ENCODE results near the gene FRYL.

The FRYL gene

DNA sequence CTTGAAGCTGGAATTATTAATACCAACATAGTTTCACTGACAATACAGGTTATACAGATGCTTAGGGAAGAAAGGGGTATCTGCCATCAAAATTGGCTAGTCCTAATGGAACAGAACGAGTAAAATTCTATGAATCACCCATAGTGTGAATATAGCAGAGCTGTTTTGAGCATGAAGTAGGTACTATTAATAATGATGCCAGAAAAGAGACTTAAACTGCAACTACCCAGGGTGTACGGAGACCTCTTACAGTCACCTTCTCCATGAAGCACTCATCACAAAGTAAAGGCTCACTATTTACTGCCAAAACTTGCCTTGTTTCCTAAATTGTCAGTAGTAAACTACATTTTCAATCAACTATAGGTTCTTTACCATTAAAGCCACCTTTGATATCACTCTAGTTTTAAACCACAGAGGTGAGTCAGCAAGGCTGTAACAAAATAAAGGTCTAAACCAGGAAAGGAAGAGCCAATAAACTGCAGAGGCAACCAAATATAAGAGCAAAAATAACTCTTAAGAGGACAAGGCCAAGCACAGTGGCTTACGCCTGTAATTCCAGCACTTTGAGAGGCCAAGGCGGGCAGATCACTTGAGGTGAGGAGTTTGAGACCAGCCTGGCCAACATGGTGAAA is 114.4 kb downstream of the FRYL start:
- Histone ChIP-seq H3K79me2 (ENCODE audit: insufficient read depth, low read length) (peaks cover 55% of the 10 kb centered on the region), H3K4me2 (ENCODE audit: low read depth, low read length, poor library complexity, severe bottlenecking) (no peak overlapping the region), H2AFZ (ENCODE audit: low read depth, low read length, severe bottlenecking) (no peak overlapping the region), H3K4me3 (ENCODE audit: insufficient read depth, low read length, poor library complexity, severe bottlenecking) (no peak overlapping the region), H3K9me2 (replicated peaks; ENCODE audit: insufficient read depth, low read length) (no peaks in the 10 kb centered on the region), H3K36me3 (ENCODE audit: low read length) (0 out of 2 replicates have a peak, but pooled peaks cover 3% of the 10 kb centered on the region), H3K9ac (ENCODE audit: low read length) (no peak overlapping the region), H3K27ac (ENCODE audit: low read depth, low read length) (no peak overlapping the region), H3K27me3 (ENCODE audit: low read length) (no peaks in the 10 kb centered on the region), H3K9me3 (ENCODE audit: insufficient read depth, low read length) (no peaks in the 10 kb centered on the region), H3F3A (ENCODE audit: insufficient read depth) (no peaks in the 10 kb centered on the region; the same call in 1 of the 2 replicates), H4K20me1 (ENCODE audit: low read depth, low read length) (no peaks in the 10 kb centered on the region; the same call in none of the 2 replicates)
- TF ChIP-seq, protein P1, sequence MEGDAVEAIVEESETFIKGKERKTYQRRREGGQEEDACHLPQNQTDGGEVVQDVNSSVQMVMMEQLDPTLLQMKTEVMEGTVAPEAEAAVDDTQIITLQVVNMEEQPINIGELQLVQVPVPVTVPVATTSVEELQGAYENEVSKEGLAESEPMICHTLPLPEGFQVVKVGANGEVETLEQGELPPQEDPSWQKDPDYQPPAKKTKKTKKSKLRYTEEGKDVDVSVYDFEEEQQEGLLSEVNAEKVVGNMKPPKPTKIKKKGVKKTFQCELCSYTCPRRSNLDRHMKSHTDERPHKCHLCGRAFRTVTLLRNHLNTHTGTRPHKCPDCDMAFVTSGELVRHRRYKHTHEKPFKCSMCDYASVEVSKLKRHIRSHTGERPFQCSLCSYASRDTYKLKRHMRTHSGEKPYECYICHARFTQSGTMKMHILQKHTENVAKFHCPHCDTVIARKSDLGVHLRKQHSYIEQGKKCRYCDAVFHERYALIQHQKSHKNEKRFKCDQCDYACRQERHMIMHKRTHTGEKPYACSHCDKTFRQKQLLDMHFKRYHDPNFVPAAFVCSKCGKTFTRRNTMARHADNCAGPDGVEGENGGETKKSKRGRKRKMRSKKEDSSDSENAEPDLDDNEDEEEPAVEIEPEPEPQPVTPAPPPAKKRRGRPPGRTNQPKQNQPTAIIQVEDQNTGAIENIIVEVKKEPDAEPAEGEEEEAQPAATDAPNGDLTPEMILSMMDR (IDR thresholded peaks at IDR 0.05; ENCODE audit: insufficient read depth, low read length, poor library complexity, severe bottlenecking) = no peak
- TF ChIP-seq EZH2phosphoT487 (conservative IDR thresholded peaks at IDR 0.05; ENCODE audit: low read length) = no peak

DNA sequence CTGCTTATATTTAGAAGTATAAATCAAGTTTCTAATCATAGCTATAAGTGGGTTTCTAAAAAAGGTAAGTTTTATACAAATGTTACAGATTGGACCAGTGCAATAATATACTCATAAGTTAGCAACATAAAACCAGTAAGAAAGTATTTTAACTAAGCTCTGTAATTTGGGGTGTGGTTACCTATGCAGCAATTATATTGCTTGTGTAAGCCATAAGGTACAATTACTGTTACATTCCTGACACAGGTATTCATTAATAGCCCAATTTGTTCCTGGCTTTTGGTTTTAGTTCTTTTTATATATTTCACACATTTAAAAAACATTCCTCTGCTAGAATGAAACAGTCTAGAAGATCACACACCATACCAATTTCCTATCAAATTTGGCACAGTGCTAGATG is 115.1 kb downstream of the FRYL start:
- no peak overlapping the region for H3K4me3 ChIP-seq (ENCODE audit: insufficient read depth, low read length, poor library complexity, severe bottlenecking)
- TF ChIP-seq, protein P1 (IDR thresholded peaks at IDR 0.05; ENCODE audit: insufficient read depth, low read length, poor library complexity, severe bottlenecking) = no peak
- TF ChIP-seq EZH2phosphoT487 (conservative IDR thresholded peaks at IDR 0.05; ENCODE audit: low read length) = no peak
- H3K4me2 ChIP-seq (ENCODE audit: low read depth, low read length, poor library complexity, severe bottlenecking) = no peak overlapping the region
- no peaks in the 10 kb centered on the region; the same call in 1 of the 2 replicates for H3F3A ChIP-seq (ENCODE audit: insufficient read depth)
- no peaks in the 10 kb centered on the region for H3K9me2 ChIP-seq (replicated peaks; ENCODE audit: insufficient read depth, low read length)
- H3K9ac ChIP-seq (ENCODE audit: low read length) = no peak overlapping the region
- H3K36me3 ChIP-seq (ENCODE audit: low read length) = 0 out of 2 replicates have a peak, but pooled peaks cover 3% of the 10 kb centered on the region
- H3K9me3 ChIP-seq (ENCODE audit: insufficient read depth, low read length) = no peaks in the 10 kb centered on the region
- no peaks in the 10 kb centered on the region for H3K27me3 ChIP-seq (ENCODE audit: low read length)
- H3K27ac ChIP-seq (ENCODE audit: low read depth, low read length) = no peak overlapping the region
- H2AFZ ChIP-seq (ENCODE audit: low read depth, low read length, severe bottlenecking) = no peak overlapping the region
- H3K79me2 ChIP-seq (ENCODE audit: insufficient read depth, low read length) = peaks cover 53% of the 10 kb centered on the region
- no peaks in the 10 kb centered on the region; the same call in none of the 2 replicates for H4K20me1 ChIP-seq (ENCODE audit: low read depth, low read length)

DNA sequence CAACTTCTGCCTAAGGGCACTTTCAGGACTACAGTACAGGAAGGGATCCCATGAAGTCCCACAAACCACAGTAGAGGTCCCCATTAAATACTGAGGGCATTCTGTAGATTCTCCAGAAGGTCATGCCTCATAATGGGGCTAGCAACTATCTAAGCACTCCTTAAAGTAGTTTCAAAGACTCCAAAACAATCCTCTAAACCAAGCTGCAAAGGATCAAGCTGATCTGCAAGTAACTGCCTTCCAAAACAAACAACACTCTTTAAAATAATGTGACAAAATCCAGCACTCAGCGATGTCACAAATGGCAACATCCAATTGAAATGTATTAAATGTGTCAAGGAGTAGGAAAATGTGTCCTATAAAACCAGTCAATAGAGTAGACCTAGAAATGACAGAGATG is 118.7 kb downstream of the FRYL start:
- no peak overlapping the region for H3K4me3 ChIP-seq (ENCODE audit: insufficient read depth, low read length, poor library complexity, severe bottlenecking)
- H3K9me2 ChIP-seq (replicated peaks; ENCODE audit: insufficient read depth, low read length) = no peaks in the 10 kb centered on the region
- no peaks in the 10 kb centered on the region for H3K27me3 ChIP-seq (ENCODE audit: low read length)
- peaks cover 12% of the 10 kb centered on the region; the same call in 1 of the 2 replicates for H3F3A ChIP-seq (ENCODE audit: insufficient read depth)
- TF ChIP-seq, protein P1 (IDR thresholded peaks at IDR 0.05; ENCODE audit: insufficient read depth, low read length, poor library complexity, severe bottlenecking) = no peak
- no peak for TF ChIP-seq EZH2phosphoT487 (conservative IDR thresholded peaks at IDR 0.05; ENCODE audit: low read length)
- no peaks in the 10 kb centered on the region; the same call in 1 of the 2 replicates for H4K20me1 ChIP-seq (ENCODE audit: low read depth, low read length)
- no peak overlapping the region for H2AFZ ChIP-seq (ENCODE audit: low read depth, low read length, severe bottlenecking)
- H3K36me3 ChIP-seq (ENCODE audit: low read length) = 0 out of 2 replicates have a peak, but pooled peaks cover under 1% of the 10 kb centered on the region
- peaks cover 45% of the 10 kb centered on the region for H3K79me2 ChIP-seq (ENCODE audit: insufficient read depth, low read length)
- H3K9ac ChIP-seq (ENCODE audit: low read length) = no peak overlapping the region
- H3K27ac ChIP-seq (ENCODE audit: low read depth, low read length) = no peak overlapping the region
- H3K4me2 ChIP-seq (ENCODE audit: low read depth, low read length, poor library complexity, severe bottlenecking) = no peak overlapping the region
- H3K9me3 ChIP-seq (ENCODE audit: insufficient read depth, low read length) = no peaks in the 10 kb centered on the region

Measured in SU-DHL-6 (cell line).